Fibroblast of lung (primary cell): Measurements from ENCODE around the gene CLIP1. TPM values are rescaled to one million over a fixed set of nuclear protein-coding genes. Genes with fewer than 3 reads are reported as not detected.

Experiments used
- DNase-seq, 2 donors: peaks; one replicate each; pipeline versions ENCODE4 v3.0.0 to v3.0.0-alpha.2; 2010; ENCODE audit warnings: low read depth in 2 of 2
- H2AFZ ChIP-seq: 2 replicates; pipeline ENCODE4 v1.5.1; 2012; ENCODE audit warnings: low read length, control low read depth, inconsistent platforms
- H3K27ac ChIP-seq: 2 replicates; pipeline ENCODE4 v1.5.1; 2011; ENCODE audit warnings: low read length, control low read depth; ENCODE audit not compliant: insufficient read depth
- H3K27me3 ChIP-seq: 2 replicates; pipeline ENCODE4 v1.5.1; 2011; ENCODE audit warnings: mild to moderate bottlenecking, low read length; ENCODE audit not compliant: control insufficient read depth, insufficient read depth
- H3K36me3 ChIP-seq: 2 replicates; pipeline ENCODE4 v1.5.1; 2011; ENCODE audit warnings: low read length; ENCODE audit not compliant: control insufficient read depth, insufficient read depth
- H3K4me1 ChIP-seq: 2 replicates; pipeline ENCODE4 v1.5.1; 2011; ENCODE audit warnings: low read length; ENCODE audit not compliant: control insufficient read depth, insufficient read depth; ENCODE audit errors: extremely low read depth
- H3K4me2 ChIP-seq: 2 replicates; pipeline ENCODE4 v1.5.1; 2011; ENCODE audit warnings: low read length, control low read depth; ENCODE audit not compliant: insufficient read depth; ENCODE audit errors: extremely low read depth
- H3K4me3 ChIP-seq, 4 experiments: fragments of 200-600 bp in 1 of 4; sonication (generic) in 1 of 4; replicated peaks in 1 of 4; 2 replicates each; pipeline ENCODE4 v1.5.1; 2011 to 2016; ENCODE audit warnings: low read length in 4 of 4, low read depth in 3 of 4, mild to moderate bottlenecking in 3 of 4, control low read depth in 2 of 4, inconsistent platforms in 1 of 4, mixed read lengths in 1 of 4; ENCODE audit not compliant: insufficient read depth in 1 of 4; ENCODE audit errors: control extremely low read depth in 1 of 4
- H3K79me2 ChIP-seq: 2 replicates; pipeline ENCODE4 v1.5.1; 2012; ENCODE audit warnings: mild to moderate bottlenecking, low read length, inconsistent platforms; ENCODE audit not compliant: control insufficient read depth, insufficient read depth
- H3K9ac ChIP-seq: 2 replicates; pipeline ENCODE4 v1.5.1; 2011; ENCODE audit warnings: mild to moderate bottlenecking, low read length, control low read depth; ENCODE audit not compliant: insufficient read depth
- H3K9me3 ChIP-seq: 2 replicates; pipeline ENCODE4 v1.5.1; 2012; ENCODE audit warnings: low read depth, low read length; ENCODE audit not compliant: control insufficient read depth, insufficient read depth
- H4K20me1 ChIP-seq: 2 replicates; pipeline ENCODE4 v1.5.1; 2011; ENCODE audit warnings: low read length; ENCODE audit not compliant: control insufficient read depth, insufficient read depth; ENCODE audit errors: extremely low read depth
- CTCF ChIP-seq, 2 donors: IDR thresholded peaks in 1 of 2; conservative IDR thresholded peaks in 1 of 2; 1 replicate in 1 of 2; 2 replicates in 1 of 2; pipeline ENCODE4 v1.5.1; 2011 to 2012; ENCODE audit warnings: low read length in 2 of 2, control low read depth in 1 of 2, inconsistent platforms in 1 of 2, low read depth in 1 of 2, mild to moderate bottlenecking in 1 of 2
- EZH2 ChIP-seq: IDR thresholded peaks from 2 replicates; pipeline ENCODE4 v1.5.1; 2012; ENCODE audit warnings: low read length, control low read depth, mild to moderate bottlenecking; ENCODE audit errors: missing control alignments
- polyA plus RNA-seq, 2 donors: library from polyadenylated mRNA; depleted of rRNA in 1 of 2; stranded (reverse) in 1 of 2; unstranded in 1 of 2; fragments of >200 nt; gene quantifications; 2 replicates each; pipeline ENCODE4 v1.2.1, GENCODE V29; 2011 to 2012; ENCODE audit warnings: missing spikeins in 1 of 2
- total RNA-seq: library from RNA; depleted of rRNA; stranded (reverse); fragments of >200 nt; gene quantifications from 2 replicates; pipeline ENCODE4 v1.2.1, GENCODE V29; 2014

CLIP1 gene
- total and polyA plus RNA-seq, 2 donors (not counting 1 experiment from before 2014, with no cell fraction given) = 75.5 to 147 TPM

GRCh38 chr12:122348505-122348904 is 74.0 kb downstream of the CLIP1 start:
- no peak for DNase-seq
- Histone ChIP-seq H3K9ac (no peak overlapping the region), H3K27me3 (no peaks in the 10 kb centered on the region), H3K4me2 (no peak overlapping the region), H3K4me1 (peaks cover 4% of the 10 kb centered on the region), H3K79me2 (no peaks in the 10 kb centered on the region), H3K9me3 (no peaks in the 10 kb centered on the region), H2AFZ (no peak overlapping the region), H3K27ac (no peak overlapping the region), H3K36me3 (peaks cover 11% of the 10 kb centered on the region), H4K20me1 (no peaks in the 10 kb centered on the region), H3K4me3 (no peak overlapping the region)
- TF ChIP-seq CTCF (conservative IDR thresholded peaks at IDR 0.05 in 1 of 2, IDR thresholded peaks at IDR 0.05 in 1 of 2; ENCODE audit: low read depth in 1 of 2, low read length in 2 of 2) (no peak), EZH2 (no peak)

DNA sequence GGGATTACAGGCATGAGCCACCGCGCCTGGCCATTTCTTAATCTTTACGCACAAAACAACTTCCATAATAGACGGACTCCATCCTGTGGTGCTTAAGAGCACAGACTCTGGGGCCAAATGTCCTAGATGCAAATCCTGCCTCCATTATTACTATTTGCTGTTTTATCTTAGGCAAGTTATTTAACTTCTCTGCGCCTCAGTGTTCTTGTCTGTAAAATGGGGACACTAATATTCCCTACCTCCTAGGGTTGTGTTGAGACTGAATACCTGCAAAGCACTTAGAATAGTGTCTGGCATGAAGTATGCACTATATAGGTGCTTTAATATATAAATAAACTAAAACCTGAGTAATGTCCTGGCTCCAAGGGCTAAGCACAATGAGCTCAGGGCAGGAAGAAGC is 76.4 kb downstream of the CLIP1 start:
- Histone ChIP-seq H3K27ac (no peak overlapping the region), H3K9ac (no peak overlapping the region), H3K4me2 (no peak overlapping the region), H3K79me2 (no peaks in the 10 kb centered on the region), H3K4me3 (no peak overlapping the region), H4K20me1 (no peaks in the 10 kb centered on the region), H3K9me3 (no peaks in the 10 kb centered on the region), H3K36me3 (peaks cover 5% of the 10 kb centered on the region), H3K27me3 (no peaks in the 10 kb centered on the region), H2AFZ (no peak overlapping the region), H3K4me1 (peaks cover 4% of the 10 kb centered on the region)
- TF ChIP-seq EZH2 (no peak), CTCF (conservative IDR thresholded peaks at IDR 0.05 in 1 of 2, IDR thresholded peaks at IDR 0.05 in 1 of 2; ENCODE audit: low read depth in 1 of 2, low read length in 2 of 2) (no peak)
- DNase-seq = no peak

DNA sequence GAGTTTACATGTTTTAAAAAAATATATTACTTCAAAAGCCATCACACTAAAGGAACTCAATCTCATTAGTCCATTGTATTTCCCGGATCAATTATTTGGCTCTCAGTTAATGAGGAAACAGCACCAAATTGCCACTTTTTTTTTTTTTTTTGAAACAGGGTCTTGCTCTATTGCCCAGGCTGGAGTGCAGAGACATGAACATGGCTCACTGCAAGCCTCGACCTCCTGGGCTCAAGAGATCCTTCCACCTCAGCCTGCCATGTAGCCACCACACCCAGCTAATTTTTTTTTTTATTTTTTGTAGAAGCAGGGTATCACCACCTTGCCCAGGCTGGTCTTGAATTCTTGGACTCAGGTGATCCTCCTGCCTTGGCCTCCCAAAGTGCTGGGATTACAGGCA is 77.4 kb downstream of the CLIP1 start:
- Histone ChIP-seq H3K27ac (no peak overlapping the region), H3K9ac (no peak overlapping the region), H3K4me1 (peaks cover under 1% of the 10 kb centered on the region), H3K9me3 (no peaks in the 10 kb centered on the region), H3K4me2 (no peak overlapping the region), H2AFZ (no peak overlapping the region), H3K4me3 (no peak overlapping the region), H3K79me2 (no peaks in the 10 kb centered on the region), H3K36me3 (peaks cover 5% of the 10 kb centered on the region), H4K20me1 (no peaks in the 10 kb centered on the region), H3K27me3 (no peaks in the 10 kb centered on the region)
- TF ChIP-seq EZH2 = no peak
- no peak for TF ChIP-seq CTCF (conservative IDR thresholded peaks at IDR 0.05 in 1 of 2, IDR thresholded peaks at IDR 0.05 in 1 of 2; ENCODE audit: low read depth in 1 of 2, low read length in 2 of 2)
- DNase-seq = no peak
